ENCODE measurements around the gene DOK7.

DOK7 gene

DNA sequence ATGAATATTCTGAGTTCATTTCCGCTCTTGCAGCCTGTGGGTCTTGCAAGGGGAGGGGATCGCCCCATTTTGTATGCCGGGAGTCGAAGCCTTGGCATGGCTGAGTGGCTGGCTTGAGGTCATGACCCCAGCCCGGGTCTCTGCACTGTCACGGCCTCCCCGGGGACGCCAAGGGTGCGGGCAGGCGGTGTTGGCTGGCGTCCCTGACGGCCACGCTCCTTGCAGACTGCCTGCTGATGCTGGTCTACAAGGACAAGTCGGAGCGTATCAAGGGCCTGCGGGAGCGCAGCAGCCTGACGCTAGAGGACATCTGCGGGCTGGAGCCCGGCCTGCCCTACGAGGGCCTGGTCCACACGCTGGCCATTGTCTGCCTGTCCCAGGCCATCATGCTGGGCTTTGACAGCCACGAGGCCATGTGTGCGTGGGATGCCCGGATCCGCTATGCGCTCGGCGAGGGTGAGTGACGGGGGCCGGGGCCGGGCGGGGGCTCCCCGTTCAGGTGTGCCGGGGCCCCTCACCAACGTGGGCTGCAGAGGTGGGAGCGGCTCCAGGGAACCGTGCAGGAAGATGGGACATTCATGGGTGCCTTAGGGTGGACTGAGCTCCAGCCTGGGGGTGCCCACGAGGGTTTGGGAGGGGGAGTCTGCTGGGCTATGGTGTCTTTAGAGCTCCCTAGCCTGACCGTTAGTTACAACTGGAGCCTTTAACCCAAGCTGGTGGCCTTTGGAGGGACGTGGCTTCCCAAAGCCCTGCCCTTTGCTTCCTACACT lies 10.3 kb downstream of the DOK7 start:
- DNase-seq (ENCODE audit: low read depth in 4 of 4, low spot score in 1 of 4) = no peak

DNA sequence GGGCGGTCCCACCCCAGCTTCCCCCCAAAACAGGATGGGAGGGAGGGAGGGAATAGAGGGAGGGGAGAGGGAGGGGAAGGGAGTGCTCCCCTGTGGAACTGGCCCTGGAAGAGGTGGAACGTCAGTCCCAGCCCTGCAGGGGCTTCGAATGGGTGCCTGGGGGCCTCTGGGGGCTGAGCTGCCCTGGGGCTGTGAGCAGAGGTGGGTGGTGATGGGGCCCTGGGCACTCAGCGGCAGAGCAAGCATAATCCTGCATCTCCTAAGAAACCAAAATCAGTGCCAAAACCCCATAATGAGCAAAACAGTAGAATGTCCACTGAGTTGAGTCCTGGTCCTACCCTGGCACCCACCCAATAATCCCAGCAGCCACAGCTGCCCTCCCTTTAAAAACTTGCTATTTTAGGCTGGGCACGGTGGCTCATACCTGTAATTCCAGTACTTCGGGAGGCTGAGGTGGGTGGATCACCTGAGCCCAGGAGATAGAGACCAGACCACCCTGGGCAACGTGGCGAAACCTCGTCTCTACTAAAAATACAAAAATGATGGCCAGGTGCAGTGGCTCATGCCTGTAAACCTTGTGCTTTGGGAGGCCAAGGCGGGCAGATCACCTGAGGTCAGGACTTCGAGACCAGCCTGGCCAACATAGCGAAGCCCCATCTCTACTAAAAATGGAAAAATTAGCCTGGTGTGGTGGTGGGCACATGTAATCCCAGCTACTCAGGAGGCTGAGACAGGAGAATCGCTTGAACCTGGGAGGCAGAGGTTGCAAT lies 11.1 kb downstream of the DOK7 start:
- DNase-seq (ENCODE audit: low read depth in 4 of 4, low spot score in 1 of 4) = no peak

DNA sequence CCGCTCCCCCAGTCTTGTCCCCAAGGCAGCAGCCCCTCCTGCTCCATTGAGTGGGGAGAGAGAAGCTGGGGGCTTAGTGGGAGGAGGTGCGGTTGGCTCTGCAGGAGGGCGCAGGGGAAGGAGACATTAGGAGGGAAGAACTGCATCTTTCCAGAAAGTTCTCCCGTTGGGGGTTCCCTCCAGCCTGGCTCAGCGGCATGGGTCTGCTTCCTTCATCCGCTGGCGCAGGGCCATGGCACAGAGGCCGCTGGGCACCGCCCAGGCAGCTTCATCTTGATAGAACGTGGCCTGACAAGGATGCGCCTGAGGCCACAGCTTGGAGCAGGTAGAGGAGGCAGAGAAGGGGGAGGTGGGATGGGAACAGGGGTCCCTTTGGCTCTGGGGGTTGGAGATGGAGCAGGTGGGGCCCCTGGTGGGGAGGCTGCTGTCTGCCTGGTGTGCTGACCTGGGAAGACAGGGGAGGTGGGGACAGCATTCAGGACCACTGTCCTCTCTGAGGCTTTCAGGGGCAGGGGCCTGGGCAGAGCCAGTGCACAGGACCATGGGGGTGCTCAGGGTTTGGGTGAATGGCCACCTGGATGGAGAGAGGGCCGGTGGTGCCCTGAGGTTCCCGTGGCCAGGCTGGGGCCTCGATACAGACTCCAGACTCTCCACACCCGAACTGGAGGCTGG lies 12.1 kb downstream of the DOK7 start:
- DNase-seq (ENCODE audit: low read depth in 4 of 4, low spot score in 1 of 4) = no peak

DNA sequence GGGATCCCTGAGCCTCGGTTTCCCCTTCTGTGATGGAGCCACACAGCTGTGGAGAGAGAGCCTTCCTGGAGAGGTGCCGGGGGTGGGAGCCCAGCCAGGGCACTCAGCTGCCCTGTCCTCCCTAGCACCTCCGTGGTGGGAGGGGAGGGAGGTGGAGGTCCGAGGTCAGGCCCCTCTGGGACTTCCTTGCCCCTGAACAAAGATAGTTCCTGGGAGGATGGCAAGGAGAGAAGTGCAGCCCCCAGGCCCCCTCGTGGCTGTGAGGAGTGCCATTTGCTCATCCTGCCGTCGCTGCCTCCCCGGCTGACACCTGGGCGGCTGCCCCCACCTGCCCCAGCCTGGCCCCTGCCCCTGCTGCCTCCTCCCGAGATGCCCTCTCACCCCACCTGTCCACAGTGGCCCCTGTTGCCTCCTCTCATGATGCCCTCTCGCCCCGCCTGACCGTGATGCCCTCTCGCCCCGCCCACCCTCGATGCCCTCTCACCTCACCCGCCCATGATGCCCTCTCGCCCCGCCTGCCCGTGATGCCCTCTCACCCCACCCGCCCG lies 12.7 kb downstream of the DOK7 start:
- no peak for DNase-seq (ENCODE audit: low read depth in 4 of 4, low spot score in 1 of 4)

DNA sequence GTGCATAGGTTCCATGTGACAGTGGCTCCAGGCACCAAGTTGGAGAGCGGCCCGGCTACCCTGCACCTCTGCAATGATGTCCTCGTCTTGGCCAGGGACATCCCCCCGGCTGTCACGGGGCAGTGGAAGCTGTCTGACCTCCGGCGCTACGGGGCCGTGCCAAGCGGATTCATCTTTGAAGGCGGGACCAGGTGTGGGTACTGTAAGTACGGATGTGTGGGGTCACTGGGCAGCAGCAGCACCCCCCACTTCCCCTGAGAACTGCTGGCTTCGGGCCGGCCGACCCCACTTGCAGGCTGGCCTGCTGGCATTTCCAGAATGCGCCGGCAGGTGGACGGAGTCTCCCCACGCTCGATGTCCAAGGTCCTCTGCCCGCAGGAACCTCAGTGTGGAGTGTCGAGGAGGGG lies 13.2 kb downstream of the DOK7 start:
- no peak for DNase-seq (ENCODE audit: low read depth in 4 of 4, low spot score in 1 of 4)

- no peak for DNase-seq (ENCODE audit: low read depth in 4 of 4, low spot score in 1 of 4)
These were observed 14.0 kb downstream of the DOK7 start for GRCh38 chr4:3476936-3477749.

DNA sequence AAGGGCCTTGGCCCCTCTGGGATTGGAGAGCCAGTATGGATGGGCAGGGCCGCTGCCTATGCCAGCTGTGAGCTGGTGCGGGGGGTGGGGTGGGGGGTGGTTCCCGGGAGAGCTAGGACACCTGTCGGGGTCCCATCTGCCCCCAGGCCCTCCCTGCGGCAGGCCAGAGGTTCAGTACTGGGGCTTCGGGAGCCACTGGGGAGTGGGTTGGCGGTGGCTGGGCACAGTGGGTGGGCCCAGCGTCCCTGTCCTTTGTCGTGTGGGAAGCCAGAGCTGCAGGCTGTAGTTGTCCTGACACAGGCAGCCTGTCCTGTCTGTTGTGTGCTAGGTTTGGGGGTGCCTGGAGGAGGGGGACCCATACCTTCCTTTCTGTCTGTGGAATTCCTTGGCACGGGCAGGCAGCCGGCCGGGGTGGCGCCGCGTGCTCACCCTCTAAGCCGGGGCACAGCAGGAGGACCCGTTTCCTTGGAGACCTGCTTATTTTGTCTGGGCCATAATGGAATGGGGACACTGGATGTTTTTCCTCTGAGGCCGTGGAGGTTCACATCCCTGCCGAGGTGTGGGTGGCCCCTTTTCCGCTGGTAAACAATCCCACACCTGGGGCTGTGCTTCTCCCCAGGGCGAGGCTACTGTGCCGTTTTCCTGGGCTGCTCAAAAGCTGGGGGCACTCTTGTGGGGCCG lies 14.8 kb downstream of the DOK7 start:
- no peak for DNase-seq (ENCODE audit: low read depth in 4 of 4, low spot score in 1 of 4)

- DNase-seq (ENCODE audit: low read depth in 4 of 4, low spot score in 1 of 4) = no peak
These were observed 15.6 kb downstream of the DOK7 start for GRCh38 chr4:3478446-3479357.

GRCh38 chr4:3479358-3480101 lies 16.4 kb downstream of the DOK7 start:
- DNase-seq (ENCODE audit: low read depth in 4 of 4, low spot score in 1 of 4) = no peak

DNA sequence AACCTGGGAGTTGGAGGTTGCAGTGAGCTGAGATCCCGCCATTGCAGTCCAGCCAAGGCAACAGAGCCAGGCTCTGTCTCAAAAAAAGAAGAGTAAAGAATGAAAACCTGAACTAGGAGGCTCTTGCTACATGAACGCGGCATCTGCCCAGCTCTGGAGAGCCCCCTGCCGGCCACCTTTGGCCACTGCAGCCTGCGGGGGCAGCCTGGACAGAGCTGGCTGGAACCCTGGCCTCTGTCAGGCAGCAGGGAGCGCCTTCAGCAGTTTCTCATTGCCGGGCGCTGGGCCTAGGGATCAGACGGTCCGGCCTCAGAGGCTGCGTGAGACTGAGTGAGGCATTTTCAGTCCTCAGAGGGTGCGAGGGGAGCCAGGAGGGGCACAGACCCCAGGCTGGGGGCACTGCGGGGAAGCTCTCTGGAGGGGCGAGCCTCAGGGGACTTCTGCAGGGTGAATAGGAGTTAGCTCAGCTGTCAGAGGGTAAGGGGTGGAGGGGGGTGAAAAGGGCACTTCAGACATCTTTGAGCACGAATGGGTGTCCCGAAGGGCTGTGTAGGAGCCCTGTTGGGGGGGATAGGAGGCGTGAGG lies 17.5 kb downstream of the DOK7 start:
- DNase-seq (ENCODE audit: low read depth in 4 of 4, low spot score in 1 of 4) = peak; percentile 52 to 72 (median 65)

DNA sequence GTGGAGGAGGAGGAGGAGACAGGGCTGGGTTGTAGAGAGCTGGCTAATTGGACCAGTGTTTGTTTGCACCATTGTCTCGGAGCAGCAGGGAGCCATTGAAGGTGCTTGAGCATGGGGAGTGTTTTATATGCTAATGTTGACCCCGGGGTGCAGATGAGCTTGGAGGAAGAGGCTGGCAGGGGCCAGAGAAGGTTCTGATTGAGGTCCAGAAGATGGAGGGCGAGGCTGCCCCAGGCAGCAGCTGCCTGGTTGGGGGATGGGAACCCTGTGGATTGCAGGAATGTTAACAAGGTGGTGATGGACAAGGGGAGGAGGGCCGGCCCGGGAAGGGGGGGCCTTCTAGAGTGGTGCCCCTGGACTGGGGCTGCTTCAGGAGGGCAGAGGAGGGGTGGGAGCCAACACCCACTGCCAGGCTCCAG lies 18.0 kb downstream of the DOK7 start:
- no peak for DNase-seq (ENCODE audit: low read depth in 4 of 4, low spot score in 1 of 4)

GRCh38 chr4:3481783-3482393 lies 18.8 kb downstream of the DOK7 start:
- no peak for DNase-seq (ENCODE audit: low read depth in 4 of 4, low spot score in 1 of 4)

GRCh38 chr4:3482707-3483106 lies 19.6 kb downstream of the DOK7 start:
- DNase-seq (ENCODE audit: low read depth in 4 of 4, low spot score in 1 of 4) = no peak

DNA sequence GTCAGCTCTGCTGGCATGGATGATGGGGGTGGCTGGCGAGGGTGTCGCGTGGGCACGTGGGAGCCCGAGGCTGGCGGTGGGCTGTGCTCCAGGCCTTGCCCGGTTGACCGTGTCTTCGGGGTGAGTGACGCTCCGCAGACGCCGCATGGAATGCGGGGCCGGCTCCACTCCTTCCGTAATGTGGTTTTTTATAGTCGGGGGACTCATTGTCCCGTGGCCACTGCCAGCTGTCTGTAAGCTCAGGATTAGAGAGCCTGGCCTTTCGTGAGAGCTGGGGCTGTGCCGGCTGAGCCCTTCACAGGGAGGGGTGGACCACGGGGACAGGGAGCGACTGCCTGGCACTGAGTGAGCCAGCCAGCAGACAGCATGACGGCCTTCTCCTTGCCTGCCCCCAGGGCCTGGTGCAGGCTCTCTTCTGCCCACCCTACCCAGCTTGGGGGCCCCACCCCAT lies 20.4 kb downstream of the DOK7 start:
- no peak for DNase-seq (ENCODE audit: low read depth in 4 of 4, low spot score in 1 of 4)

GRCh38 chr4:3484057-3484973 lies 21.2 kb downstream of the DOK7 start:
- DNase-seq (ENCODE audit: low read depth in 4 of 4, low spot score in 1 of 4) = no peak

GRCh38 chr4:3485011-3485791 lies 22.1 kb downstream of the DOK7 start:
- no peak for DNase-seq (ENCODE audit: low read depth in 4 of 4, low spot score in 1 of 4)
